Ishikawa (cell line): ENCODE data around the gene KTN1.

Source experiments
- CEBPB ChIP-seq: IDR thresholded peaks from 2 replicates; pipeline ENCODE4 v1.6.1; 2012
- CREB1 ChIP-seq: IDR thresholded peaks from 2 replicates; pipeline ENCODE4 v1.6.1; 2012; ENCODE audit warnings: low read depth
- EGR1 ChIP-seq: IDR thresholded peaks from 2 replicates; pipeline ENCODE4 v1.6.1; 2012
- EP300 ChIP-seq: IDR thresholded peaks from 2 replicates; pipeline ENCODE4 v1.6.1; 2012; ENCODE audit warnings: borderline replicate concordance
- FOXM1 ChIP-seq: IDR thresholded peaks from 2 replicates; pipeline ENCODE4 v1.6.1; 2012; ENCODE audit warnings: low read depth, borderline replicate concordance
- MAX ChIP-seq: IDR thresholded peaks from 2 replicates; pipeline ENCODE4 v1.6.1; 2012
- NFIC ChIP-seq: IDR thresholded peaks from 2 replicates; pipeline ENCODE4 v1.6.1; 2012
- RAD21 ChIP-seq: IDR thresholded peaks from 2 replicates; pipeline ENCODE4 v1.6.1; 2012; ENCODE audit warnings: low read depth
- REST ChIP-seq: IDR thresholded peaks from 2 replicates; pipeline ENCODE4 v1.6.1; 2012; ENCODE audit warnings: low read depth, mild to moderate bottlenecking
- TAF1 ChIP-seq: IDR thresholded peaks from 2 replicates; pipeline ENCODE4 v1.6.1; 2012; ENCODE audit warnings: low read depth, mild to moderate bottlenecking
- TCF12 ChIP-seq: IDR thresholded peaks from 2 replicates; pipeline ENCODE4 v1.6.1; 2012; ENCODE audit warnings: low read depth
- TEAD4 ChIP-seq: IDR thresholded peaks from 2 replicates; pipeline ENCODE4 v1.6.1; 2012
- YY1 ChIP-seq: IDR thresholded peaks from 2 replicates; pipeline ENCODE4 v1.6.1; 2012; ENCODE audit warnings: low read depth
- ZBTB7A ChIP-seq: IDR thresholded peaks from 2 replicates; pipeline ENCODE4 v1.6.1; 2012; ENCODE audit warnings: low read depth
- TF ChIP-seq, protein P1 (sequence below): IDR thresholded peaks from 2 replicates; pipeline ENCODE4 v1.6.1; 2012

KTN1 gene

DNA sequence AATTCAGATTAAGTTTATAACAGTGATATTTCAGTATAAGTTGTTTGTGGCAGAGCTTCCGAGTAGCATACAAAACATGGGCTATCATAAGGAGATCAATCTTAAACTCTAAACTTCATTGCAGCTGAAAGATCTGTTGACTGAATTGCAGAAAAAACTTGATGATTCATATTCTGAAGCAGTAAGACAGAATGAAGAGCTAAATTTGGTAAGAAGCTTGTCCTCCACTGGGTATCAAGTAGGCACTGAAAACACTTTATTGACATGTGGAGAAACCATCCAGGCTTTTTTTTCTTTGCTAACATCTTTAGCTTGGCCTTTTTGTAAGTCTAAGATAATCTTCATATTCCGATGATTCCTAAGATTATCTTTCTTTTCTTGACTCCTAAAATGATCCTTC lies 93.0 kb downstream of the KTN1 start:
- no peak for TF ChIP-seq REST

- TF ChIP-seq EP300: no peak
- no peak for TF ChIP-seq TEAD4
- no peak for TF ChIP-seq ZBTB7A
- TF ChIP-seq REST: no peak
- TF ChIP-seq MAX: no peak
- no peak for TF ChIP-seq TCF12
- no peak for TF ChIP-seq CREB1
- TF ChIP-seq YY1: no peak
- TF ChIP-seq NFIC: no peak
- TF ChIP-seq RAD21: no peak
- no peak for TF ChIP-seq CEBPB
- TF ChIP-seq, protein P1, sequence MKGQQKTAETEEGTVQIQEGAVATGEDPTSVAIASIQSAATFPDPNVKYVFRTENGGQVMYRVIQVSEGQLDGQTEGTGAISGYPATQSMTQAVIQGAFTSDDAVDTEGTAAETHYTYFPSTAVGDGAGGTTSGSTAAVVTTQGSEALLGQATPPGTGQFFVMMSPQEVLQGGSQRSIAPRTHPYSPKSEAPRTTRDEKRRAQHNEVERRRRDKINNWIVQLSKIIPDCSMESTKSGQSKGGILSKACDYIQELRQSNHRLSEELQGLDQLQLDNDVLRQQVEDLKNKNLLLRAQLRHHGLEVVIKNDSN: no peak
- TF ChIP-seq EGR1: no peak
- TF ChIP-seq FOXM1: no peak
- no peak for TF ChIP-seq TAF1
Observed at GRCh38 chr14:55681096-55681495, 101.1 kb downstream of the KTN1 start.

DNA sequence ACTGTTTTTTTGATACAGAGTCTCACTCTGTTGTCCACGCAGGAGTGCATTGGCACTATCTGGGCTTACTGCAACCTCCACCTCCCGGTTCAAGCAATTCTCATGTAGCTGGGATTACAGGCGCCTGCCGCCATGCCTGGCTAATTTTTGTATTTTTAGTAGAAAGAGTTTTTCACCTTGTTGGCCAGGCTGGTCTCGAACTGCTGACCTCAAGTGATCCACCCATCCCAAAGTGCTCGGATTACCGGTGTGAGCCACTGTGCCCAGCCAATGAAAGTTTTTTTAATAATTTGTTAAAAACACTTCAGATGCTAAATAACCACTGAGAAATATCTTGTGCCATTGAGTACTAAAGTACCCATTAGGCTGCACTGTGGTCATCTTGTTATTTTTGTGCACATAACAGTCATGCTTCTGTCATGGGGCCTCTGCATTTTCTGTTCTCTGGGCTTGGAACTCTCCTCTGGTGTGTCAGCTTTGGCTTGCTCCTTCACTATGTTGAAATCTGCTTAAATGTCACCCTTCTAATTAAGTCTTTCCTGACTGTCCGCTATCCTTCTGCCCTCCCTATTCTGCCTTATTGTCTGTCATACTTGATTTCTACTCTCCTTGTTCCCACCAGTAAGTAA lies 105.1 kb downstream of the KTN1 start:
- TF ChIP-seq TCF12 (no peak), CREB1 (no peak), TAF1 (no peak), MAX (no peak), ZBTB7A (no peak), EGR1 (no peak), RAD21 (no peak), NFIC (no peak), FOXM1 (no peak), EP300 (no peak), CEBPB (no peak), TEAD4 (no peak), YY1 (no peak)
- TF ChIP-seq, protein P1: no peak

- TF ChIP-seq CREB1: no peak
- TF ChIP-seq REST: no peak
- no peak for TF ChIP-seq FOXM1
- no peak for TF ChIP-seq ZBTB7A
- TF ChIP-seq EP300: no peak
- TF ChIP-seq YY1: no peak
- no peak for TF ChIP-seq RAD21
- TF ChIP-seq TEAD4: no peak
- TF ChIP-seq TCF12: no peak
- TF ChIP-seq TAF1: no peak
- no peak for TF ChIP-seq EGR1
- TF ChIP-seq MAX: no peak
- TF ChIP-seq NFIC: no peak
- TF ChIP-seq CEBPB: no peak
- TF ChIP-seq, protein P1: no peak
Observed at GRCh38 chr14:55686713-55687112, 106.7 kb downstream of the KTN1 start.
